Measurements from ENCODE around the gene SERINC2.

Gene SERINC2

DNA sequence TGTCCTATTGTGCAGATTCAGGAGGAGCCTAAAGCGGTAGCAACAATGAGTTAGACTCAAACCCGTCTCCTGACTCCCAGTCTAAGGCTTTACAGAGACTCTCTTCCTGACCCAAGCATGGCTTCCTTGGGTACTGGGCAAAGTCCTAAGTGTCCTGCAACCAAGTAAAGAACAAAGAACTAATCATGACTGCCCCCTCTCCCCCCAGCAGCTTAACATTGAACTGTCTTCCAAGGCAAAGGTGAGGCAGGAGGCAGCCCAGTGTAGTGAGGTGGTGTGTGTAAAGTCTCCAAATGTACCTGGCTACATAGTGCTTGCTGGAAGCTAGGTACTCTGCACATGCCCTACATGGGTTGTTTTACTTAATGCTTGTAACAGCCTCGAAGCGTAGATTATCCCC, 42.4 kb upstream of the SERINC2 start:
- TF ChIP-seq, protein P1, sequence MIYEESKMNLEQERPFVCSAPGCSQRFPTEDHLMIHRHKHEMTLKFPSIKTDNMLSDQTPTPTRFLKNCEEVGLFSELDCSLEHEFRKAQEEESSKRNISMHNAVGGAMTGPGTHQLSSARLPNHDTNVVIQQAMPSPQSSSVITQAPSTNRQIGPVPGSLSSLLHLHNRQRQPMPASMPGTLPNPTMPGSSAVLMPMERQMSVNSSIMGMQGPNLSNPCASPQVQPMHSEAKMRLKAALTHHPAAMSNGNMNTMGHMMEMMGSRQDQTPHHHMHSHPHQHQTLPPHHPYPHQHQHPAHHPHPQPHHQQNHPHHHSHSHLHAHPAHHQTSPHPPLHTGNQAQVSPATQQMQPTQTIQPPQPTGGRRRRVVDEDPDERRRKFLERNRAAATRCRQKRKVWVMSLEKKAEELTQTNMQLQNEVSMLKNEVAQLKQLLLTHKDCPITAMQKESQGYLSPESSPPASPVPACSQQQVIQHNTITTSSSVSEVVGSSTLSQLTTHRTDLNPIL (CRISPR knock-in tag; IDR thresholded peaks at IDR 0.05; ENCODE audit: low read depth): no peak
- TF ChIP-seq, protein P2, sequence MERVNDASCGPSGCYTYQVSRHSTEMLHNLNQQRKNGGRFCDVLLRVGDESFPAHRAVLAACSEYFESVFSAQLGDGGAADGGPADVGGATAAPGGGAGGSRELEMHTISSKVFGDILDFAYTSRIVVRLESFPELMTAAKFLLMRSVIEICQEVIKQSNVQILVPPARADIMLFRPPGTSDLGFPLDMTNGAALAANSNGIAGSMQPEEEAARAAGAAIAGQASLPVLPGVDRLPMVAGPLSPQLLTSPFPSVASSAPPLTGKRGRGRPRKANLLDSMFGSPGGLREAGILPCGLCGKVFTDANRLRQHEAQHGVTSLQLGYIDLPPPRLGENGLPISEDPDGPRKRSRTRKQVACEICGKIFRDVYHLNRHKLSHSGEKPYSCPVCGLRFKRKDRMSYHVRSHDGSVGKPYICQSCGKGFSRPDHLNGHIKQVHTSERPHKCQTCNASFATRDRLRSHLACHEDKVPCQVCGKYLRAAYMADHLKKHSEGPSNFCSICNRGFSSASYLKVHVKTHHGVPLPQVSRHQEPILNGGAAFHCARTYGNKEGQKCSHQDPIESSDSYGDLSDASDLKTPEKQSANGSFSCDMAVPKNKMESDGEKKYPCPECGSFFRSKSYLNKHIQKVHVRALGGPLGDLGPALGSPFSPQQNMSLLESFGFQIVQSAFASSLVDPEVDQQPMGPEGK (CRISPR knock-in tag; IDR thresholded peaks at IDR 0.05; ENCODE audit: borderline replicate concordance): no peak
- no peak for TF ChIP-seq ISL1 (CRISPR knock-in tag; IDR thresholded peaks at IDR 0.05)
- no peak for TF ChIP-seq ARNTL (CRISPR knock-in tag; IDR thresholded peaks at IDR 0.05; ENCODE audit: borderline replicate concordance, low read depth)
- no peak for ATAC-seq

DNA sequence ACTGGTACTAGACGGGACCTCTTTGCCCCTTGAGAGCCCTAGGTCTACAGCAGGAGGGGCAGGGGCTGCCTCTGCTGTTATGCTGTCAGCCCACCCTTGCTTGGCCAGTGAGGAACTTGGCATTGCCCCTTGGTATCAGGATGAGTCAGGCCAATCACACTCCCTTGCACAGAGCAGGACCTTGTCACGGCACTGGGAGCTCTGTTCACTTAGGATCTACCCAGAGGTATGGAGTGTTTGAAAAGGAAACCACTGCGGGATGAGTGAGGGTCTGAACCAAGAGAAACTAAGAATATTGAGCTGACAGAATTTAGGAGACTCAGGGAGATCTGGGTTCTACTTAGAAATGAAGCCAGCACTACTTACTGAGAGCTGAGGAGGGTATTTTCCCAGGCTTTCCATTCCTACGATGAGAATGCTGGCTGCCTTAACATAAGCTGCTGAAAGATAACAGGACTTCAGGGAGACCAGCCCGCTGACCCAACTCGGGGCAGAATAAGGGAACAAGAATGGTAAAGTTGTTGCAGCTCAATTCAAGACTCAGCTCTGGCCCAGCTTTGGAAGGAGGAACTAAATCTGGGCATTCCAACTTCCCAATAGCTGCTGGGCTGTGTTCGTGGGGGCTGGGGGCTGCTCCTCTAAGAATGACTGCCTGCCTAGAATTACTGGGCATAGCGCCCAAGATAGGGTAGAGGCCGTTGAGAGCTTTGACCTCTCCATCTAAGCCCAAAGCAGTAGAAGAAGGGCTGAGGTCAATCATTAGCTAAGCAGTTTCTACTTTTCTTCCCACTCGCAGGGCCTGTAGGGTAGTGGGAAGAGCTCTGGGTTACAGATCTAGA, 41.7 kb upstream of the SERINC2 start:
- no peak for ATAC-seq
- no peak for TF ChIP-seq ISL1 (CRISPR knock-in tag; IDR thresholded peaks at IDR 0.05)
- TF ChIP-seq, protein P1 (CRISPR knock-in tag; IDR thresholded peaks at IDR 0.05; ENCODE audit: low read depth): no peak
- TF ChIP-seq ZC3H10 (CRISPR knock-in tag; IDR thresholded peaks at IDR 0.05): no peak
- TF ChIP-seq, protein P2 (CRISPR knock-in tag; IDR thresholded peaks at IDR 0.05; ENCODE audit: borderline replicate concordance): no peak
- TF ChIP-seq, protein P3, sequence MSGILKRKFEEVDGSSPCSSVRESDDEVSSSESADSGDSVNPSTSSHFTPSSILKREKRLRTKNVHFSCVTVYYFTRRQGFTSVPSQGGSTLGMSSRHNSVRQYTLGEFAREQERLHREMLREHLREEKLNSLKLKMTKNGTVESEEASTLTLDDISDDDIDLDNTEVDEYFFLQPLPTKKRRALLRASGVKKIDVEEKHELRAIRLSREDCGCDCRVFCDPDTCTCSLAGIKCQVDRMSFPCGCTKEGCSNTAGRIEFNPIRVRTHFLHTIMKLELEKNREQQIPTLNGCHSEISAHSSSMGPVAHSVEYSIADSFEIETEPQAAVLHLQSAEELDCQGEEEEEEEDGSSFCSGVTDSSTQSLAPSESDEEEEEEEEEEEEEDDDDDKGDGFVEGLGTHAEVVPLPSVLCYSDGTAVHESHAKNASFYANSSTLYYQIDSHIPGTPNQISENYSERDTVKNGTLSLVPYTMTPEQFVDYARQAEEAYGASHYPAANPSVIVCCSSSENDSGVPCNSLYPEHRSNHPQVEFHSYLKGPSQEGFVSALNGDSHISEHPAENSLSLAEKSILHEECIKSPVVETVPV (CRISPR knock-in tag; IDR thresholded peaks at IDR 0.05): no peak
- no peak for TF ChIP-seq PPARA (CRISPR knock-in tag; IDR thresholded peaks at IDR 0.05; ENCODE audit: borderline replicate concordance)
- TF ChIP-seq, protein P4, sequence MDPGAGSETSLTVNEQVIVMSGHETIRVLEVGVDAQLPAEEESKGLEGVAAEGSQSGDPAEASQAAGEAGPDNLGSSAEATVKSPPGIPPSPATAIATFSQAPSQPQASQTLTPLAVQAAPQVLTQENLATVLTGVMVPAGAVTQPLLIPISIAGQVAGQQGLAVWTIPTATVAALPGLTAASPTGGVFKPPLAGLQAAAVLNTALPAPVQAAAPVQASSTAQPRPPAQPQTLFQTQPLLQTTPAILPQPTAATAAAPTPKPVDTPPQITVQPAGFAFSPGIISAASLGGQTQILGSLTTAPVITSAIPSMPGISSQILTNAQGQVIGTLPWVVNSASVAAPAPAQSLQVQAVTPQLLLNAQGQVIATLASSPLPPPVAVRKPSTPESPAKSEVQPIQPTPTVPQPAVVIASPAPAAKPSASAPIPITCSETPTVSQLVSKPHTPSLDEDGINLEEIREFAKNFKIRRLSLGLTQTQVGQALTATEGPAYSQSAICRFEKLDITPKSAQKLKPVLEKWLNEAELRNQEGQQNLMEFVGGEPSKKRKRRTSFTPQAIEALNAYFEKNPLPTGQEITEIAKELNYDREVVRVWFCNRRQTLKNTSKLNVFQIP (CRISPR knock-in tag; IDR thresholded peaks at IDR 0.05; ENCODE audit: borderline replicate concordance, low read depth): no peak
- no peak for TF ChIP-seq TOX (CRISPR knock-in tag; IDR thresholded peaks at IDR 0.05; ENCODE audit: borderline replicate concordance)
- TF ChIP-seq, protein P5, sequence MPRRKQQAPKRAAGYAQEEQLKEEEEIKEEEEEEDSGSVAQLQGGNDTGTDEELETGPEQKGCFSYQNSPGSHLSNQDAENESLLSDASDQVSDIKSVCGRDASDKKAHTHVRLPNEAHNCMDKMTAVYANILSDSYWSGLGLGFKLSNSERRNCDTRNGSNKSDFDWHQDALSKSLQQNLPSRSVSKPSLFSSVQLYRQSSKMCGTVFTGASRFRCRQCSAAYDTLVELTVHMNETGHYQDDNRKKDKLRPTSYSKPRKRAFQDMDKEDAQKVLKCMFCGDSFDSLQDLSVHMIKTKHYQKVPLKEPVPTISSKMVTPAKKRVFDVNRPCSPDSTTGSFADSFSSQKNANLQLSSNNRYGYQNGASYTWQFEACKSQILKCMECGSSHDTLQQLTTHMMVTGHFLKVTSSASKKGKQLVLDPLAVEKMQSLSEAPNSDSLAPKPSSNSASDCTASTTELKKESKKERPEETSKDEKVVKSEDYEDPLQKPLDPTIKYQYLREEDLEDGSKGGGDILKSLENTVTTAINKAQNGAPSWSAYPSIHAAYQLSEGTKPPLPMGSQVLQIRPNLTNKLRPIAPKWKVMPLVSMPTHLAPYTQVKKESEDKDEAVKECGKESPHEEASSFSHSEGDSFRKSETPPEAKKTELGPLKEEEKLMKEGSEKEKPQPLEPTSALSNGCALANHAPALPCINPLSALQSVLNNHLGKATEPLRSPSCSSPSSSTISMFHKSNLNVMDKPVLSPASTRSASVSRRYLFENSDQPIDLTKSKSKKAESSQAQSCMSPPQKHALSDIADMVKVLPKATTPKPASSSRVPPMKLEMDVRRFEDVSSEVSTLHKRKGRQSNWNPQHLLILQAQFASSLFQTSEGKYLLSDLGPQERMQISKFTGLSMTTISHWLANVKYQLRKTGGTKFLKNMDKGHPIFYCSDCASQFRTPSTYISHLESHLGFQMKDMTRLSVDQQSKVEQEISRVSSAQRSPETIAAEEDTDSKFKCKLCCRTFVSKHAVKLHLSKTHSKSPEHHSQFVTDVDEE (CRISPR knock-in tag; IDR thresholded peaks at IDR 0.05): no peak
- no peak for TF ChIP-seq OSR1 (CRISPR knock-in tag; IDR thresholded peaks at IDR 0.05)
- TF ChIP-seq ZFP3 (CRISPR knock-in tag; IDR thresholded peaks at IDR 0.05): no peak
- no peak for TF ChIP-seq ZNF70 (CRISPR knock-in tag; IDR thresholded peaks at IDR 0.05)
- no peak for TF ChIP-seq ZNF8 (CRISPR knock-in tag; IDR thresholded peaks at IDR 0.05)
- no peak for TF ChIP-seq CSDC2 (CRISPR knock-in tag; IDR thresholded peaks at IDR 0.05)
- no peak for TF ChIP-seq RARB (CRISPR knock-in tag; IDR thresholded peaks at IDR 0.05)
- TF ChIP-seq TCF4 (CRISPR knock-in tag; IDR thresholded peaks at IDR 0.05; ENCODE audit: borderline replicate concordance): no peak
- TF ChIP-seq ZNF565 (CRISPR knock-in tag; conservative IDR thresholded peaks at IDR 0.05; ENCODE audit: low read depth): no peak
- no peak for TF ChIP-seq GLIS3 (CRISPR knock-in tag; IDR thresholded peaks at IDR 0.05)
